Neural progenitor cell (in vitro differentiated cells): Measurements from ENCODE around the gene LMO2.

ENCODE experiments used
- EZH2 ChIP-seq: fragments of 200-600 bp; sonication (generic); IDR thresholded peaks from 2 replicates; pipeline ENCODE4 v1.6.1; 2017; ENCODE audit warnings: antibody characterized with exemption, mild to moderate bottlenecking, moderate library complexity
- TF ChIP-seq, protein P1 (sequence below): fragments of 200-600 bp; sonication (generic); IDR thresholded peaks from 2 replicates; pipeline ENCODE4 v1.5.1; 2017; ENCODE audit warnings: antibody characterized with exemption, mild to moderate bottlenecking

DNA sequence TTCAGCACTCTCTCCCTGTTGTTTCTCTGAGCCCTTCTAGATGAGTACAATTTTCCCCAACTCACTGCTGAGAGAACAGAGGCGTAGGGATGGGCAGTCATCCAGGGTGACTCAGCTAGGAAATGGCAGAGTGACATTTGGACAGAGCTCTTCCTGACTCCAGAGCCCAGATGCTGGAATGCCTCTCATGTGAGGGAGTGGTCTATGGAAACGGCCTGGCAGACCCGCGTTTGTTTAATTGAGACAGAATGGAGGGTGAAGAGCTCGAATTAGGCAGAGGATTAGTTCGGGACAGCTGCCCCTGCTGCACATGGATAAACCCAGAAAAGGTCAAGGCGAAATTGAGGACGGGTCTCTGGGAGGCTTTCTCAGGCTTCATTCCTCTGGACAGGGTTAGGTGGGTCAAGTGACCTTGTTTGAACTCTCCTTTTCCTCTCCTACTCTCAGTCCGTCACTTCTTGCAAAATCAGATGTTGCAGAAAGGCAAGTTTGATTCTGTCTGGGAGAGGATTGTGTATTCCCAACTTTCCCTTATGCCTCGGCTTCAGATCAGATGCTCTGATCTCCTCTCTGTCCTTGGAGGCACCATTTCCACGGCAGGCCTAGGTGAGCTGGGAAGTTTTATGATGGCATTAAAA is 7.6 kb upstream of the LMO2 start:
- TF ChIP-seq, protein P1, sequence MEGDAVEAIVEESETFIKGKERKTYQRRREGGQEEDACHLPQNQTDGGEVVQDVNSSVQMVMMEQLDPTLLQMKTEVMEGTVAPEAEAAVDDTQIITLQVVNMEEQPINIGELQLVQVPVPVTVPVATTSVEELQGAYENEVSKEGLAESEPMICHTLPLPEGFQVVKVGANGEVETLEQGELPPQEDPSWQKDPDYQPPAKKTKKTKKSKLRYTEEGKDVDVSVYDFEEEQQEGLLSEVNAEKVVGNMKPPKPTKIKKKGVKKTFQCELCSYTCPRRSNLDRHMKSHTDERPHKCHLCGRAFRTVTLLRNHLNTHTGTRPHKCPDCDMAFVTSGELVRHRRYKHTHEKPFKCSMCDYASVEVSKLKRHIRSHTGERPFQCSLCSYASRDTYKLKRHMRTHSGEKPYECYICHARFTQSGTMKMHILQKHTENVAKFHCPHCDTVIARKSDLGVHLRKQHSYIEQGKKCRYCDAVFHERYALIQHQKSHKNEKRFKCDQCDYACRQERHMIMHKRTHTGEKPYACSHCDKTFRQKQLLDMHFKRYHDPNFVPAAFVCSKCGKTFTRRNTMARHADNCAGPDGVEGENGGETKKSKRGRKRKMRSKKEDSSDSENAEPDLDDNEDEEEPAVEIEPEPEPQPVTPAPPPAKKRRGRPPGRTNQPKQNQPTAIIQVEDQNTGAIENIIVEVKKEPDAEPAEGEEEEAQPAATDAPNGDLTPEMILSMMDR: no peak
- no peak for TF ChIP-seq EZH2
